GM18511 (cell line): ENCODE results near the gene ARL16.
"Not testable (repeated sequence)": the region's sequence is repeated elsewhere in the genome, so short reads cannot be mapped to it uniquely, and the experiment has no call there.

ENCODE experiments used
- ATAC-seq: cut with Tn5 transposase; IDR thresholded peaks from one replicate; pipeline ENCODE4 v1.9.1; 2021; ENCODE audit warnings: mild to moderate bottlenecking, moderate library complexity; ENCODE audit not compliant: unreplicated experiment

The ARL16 gene

GRCh38 chr17:81696218-81696941 lies 12.8 kb upstream of the ARL16 start:
- ATAC-seq: no peak

GRCh38 chr17:81695801-81696200 lies 12.2 kb upstream of the ARL16 start:
- ATAC-seq: no peak

- ATAC-seq: no peak
Observed at GRCh38 chr17:81695211-81695610, 11.6 kb upstream of the ARL16 start.

- no peak for ATAC-seq
Observed at GRCh38 chr17:81694810-81695209, 11.2 kb upstream of the ARL16 start.

GRCh38 chr17:81693509-81694210 lies 10.1 kb upstream of the ARL16 start:
- ATAC-seq: no peak

GRCh38 chr17:81691608-81692007 lies 8.0 kb upstream of the ARL16 start:
- no peak for ATAC-seq

- no peak for ATAC-seq
Observed at GRCh38 chr17:81691196-81691595, 7.6 kb upstream of the ARL16 start.

- no peak for ATAC-seq
Observed at GRCh38 chr17:81690549-81690948, 7.0 kb upstream of the ARL16 start.

GRCh38 chr17:81690066-81690465 lies 6.5 kb upstream of the ARL16 start:
- ATAC-seq: no peak

- ATAC-seq: no peak
Observed at GRCh38 chr17:81688616-81689015, 5.0 kb upstream of the ARL16 start.

- ATAC-seq: no peak
Observed at GRCh38 chr17:81687770-81688541, 4.4 kb upstream of the ARL16 start.

- ATAC-seq: no peak
Observed at GRCh38 chr17:81686614-81687013, 3.0 kb upstream of the ARL16 start.

- ATAC-seq: no peak
Observed at GRCh38 chr17:81685108-81685507, 1.5 kb upstream of the ARL16 start.

GRCh38 chr17:81684442-81684911 lies 880 bp upstream of the ARL16 start:
- ATAC-seq: no peak

- ATAC-seq: peak; percentile 14
Observed at GRCh38 chr17:81683208-81683583, 401 bp downstream of the ARL16 start.

GRCh38 chr17:81682565-81683207 lies 911 bp downstream of the ARL16 start:
- ATAC-seq: no peak

GRCh38 chr17:81681672-81682071 lies 1.9 kb downstream of the ARL16 start:
- no peak for ATAC-seq

GRCh38 chr17:81680150-81680549 lies 3.4 kb downstream of the ARL16 start:
- no peak for ATAC-seq

- ATAC-seq: no peak
Observed at GRCh38 chr17:81676906-81677305, 6.7 kb downstream of the ARL16 start.

- ATAC-seq: not testable (repeated sequence)
Observed at GRCh38 chr17:81675515-81676221, 7.9 kb downstream of the ARL16 start.
